Fibroblast of lung (primary cell): ENCODE data around the gene TLX2.

Experiments used
- CTCF ChIP-seq, 2 donors: IDR thresholded peaks in 1 of 2; conservative IDR thresholded peaks in 1 of 2; 1 replicate in 1 of 2; 2 replicates in 1 of 2; pipeline ENCODE4 v1.5.1; 2011 to 2012; ENCODE audit warnings: low read length in 2 of 2, control low read depth in 1 of 2, inconsistent platforms in 1 of 2, low read depth in 1 of 2, mild to moderate bottlenecking in 1 of 2
- EZH2 ChIP-seq: IDR thresholded peaks from 2 replicates; pipeline ENCODE4 v1.5.1; 2012; ENCODE audit warnings: low read length, control low read depth, mild to moderate bottlenecking; ENCODE audit errors: missing control alignments

- TF ChIP-seq CTCF (conservative IDR thresholded peaks at IDR 0.05 in 1 of 2, IDR thresholded peaks at IDR 0.05 in 1 of 2; ENCODE audit: low read depth in 1 of 2, low read length in 2 of 2) (peak in 1 of 2 donors; percentile 30), EZH2 (no peak)
Measured at GRCh38 chr2:74532222-74532621, 18.0 kb downstream of the TLX2 start.
